ENCODE data around the gene CENPX. TPM values are rescaled to one million over a fixed set of nuclear protein-coding genes. Genes with fewer than 3 reads are reported as not detected.

CENPX gene
- total RNA-seq, 1 experiment from 2014 or later = 106 TPM

DNA sequence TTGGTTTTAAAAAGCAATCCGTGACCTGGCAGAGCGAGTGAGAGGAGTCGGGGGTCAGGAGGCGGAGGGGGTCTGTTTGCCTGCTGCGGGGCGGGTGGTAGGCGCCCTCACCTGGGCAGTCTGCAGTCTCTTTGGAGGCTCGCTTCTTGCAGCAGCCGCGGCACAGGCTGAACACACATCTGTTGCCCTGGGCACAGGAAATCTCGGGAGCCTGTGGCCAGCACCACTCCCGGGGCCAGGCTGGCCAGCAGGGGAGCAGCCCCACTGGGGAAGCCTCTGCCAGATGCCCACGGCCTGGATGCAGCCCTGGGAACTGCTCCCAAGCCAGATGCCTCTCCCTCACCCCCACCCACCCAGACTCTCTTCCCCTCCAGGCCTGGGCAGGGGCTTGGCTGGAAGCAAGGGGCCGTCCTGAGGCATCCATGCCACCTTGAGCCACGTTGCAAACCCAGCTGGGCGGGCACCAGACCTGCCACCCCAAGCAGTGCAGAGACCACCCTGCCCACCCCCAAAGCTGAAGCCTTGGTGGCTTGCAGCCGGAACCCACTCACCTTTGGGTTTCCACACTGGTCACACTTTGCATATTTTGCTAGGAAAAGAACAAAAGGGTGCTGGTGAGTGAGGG is 35.7 kb upstream of the CENPX start:
- Histone ChIP-seq H3K27me3 (no peaks in the 10 kb centered on the region), H3K4me3 (no peak overlapping the region), H3K9me3 (no peaks in the 10 kb centered on the region), H3K36me3 (peaks cover 92% of the 10 kb centered on the region)
- DNase-seq = no peak

DNA sequence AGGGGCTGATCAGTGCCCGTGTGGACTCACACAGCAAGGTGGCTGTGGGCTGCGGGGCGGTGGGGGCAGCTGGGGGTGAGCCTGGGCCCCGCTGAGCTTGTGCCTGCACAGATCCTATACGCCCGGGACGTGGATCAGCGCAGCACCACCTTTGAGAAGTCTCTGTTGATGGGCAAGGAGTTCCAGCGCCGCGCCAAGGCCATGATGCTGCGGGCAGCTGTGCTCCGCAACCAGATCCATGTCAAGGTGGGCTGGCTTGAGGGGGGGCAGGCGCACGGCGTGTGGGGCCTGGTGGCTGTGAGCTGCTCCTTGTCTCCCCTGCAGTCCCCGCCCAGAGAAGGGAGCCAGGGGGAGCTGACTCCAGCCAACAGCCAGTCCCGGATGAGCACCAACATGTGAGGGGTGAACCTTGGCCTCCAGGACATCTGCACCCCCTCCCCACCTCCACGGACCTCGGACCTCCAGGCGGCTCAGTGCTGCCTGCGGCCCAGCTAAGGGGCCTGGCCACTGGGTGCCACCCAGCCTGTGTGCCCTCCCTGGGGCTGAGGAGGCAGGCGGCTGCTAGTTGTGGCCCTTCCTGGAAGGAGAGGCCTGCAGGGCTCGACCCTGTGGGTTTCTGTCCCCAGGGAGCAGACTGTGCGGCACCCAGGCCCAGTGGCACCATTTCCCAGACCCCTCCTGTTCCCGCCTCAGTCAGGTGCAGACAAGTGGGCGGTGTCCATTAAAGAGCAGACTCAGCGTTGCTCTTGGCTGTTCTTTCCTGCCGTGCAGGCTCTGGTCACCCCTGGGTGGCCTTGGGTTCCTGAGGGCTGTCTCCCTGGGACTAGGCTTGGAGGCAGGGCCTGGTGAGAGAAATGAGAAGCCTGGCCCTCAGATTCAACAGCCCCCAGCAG is 34.3 kb upstream of the CENPX start:
- no peak for DNase-seq
- Histone ChIP-seq H3K4me3 (no peak overlapping the region), H3K36me3 (peaks cover 81% of the 10 kb centered on the region), H3K27me3 (no peaks in the 10 kb centered on the region), H3K9me3 (no peaks in the 10 kb centered on the region)

DNA sequence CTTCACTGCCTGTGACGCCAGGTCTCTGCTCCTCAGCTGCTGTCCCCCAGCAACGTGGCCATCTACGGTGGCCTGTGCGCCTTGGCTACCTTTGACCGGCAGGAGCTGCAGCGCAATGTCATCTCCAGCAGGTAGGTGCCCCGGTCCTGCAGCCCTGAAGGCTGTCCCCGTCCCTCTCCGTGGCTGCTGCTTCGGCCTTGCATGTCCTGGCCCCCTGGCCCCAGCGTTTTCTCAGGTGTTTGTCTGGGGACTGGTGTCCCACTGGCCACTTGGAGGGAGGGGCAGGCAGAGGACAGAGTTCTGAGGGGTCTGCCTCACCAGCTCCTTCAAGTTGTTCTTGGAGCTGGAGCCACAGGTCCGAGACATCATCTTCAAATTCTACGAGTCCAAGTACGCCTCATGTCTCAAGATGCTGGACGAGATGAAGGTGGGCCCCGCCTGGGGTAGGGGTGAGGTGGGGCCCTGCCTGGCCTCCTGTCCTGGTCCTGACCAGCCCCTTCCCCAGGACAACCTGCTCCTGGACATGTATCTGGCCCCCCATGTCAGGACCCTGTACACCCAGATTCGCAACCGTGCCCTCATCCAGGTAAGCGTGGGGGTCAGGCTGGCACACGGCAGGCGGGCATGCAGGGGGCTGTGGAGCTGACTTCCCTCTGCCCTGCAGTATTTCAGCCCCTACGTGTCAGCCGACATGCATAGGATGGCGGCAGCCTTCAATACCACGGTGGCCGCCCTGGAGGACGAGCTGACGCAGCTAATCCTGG is 33.5 kb upstream of the CENPX start:
- no peak overlapping the region for H3K4me3 ChIP-seq
- no peaks in the 10 kb centered on the region for H3K9me3 ChIP-seq
- peaks cover 76% of the 10 kb centered on the region for H3K36me3 ChIP-seq
- DNase-seq = no peak
- no peaks in the 10 kb centered on the region for H3K27me3 ChIP-seq

DNA sequence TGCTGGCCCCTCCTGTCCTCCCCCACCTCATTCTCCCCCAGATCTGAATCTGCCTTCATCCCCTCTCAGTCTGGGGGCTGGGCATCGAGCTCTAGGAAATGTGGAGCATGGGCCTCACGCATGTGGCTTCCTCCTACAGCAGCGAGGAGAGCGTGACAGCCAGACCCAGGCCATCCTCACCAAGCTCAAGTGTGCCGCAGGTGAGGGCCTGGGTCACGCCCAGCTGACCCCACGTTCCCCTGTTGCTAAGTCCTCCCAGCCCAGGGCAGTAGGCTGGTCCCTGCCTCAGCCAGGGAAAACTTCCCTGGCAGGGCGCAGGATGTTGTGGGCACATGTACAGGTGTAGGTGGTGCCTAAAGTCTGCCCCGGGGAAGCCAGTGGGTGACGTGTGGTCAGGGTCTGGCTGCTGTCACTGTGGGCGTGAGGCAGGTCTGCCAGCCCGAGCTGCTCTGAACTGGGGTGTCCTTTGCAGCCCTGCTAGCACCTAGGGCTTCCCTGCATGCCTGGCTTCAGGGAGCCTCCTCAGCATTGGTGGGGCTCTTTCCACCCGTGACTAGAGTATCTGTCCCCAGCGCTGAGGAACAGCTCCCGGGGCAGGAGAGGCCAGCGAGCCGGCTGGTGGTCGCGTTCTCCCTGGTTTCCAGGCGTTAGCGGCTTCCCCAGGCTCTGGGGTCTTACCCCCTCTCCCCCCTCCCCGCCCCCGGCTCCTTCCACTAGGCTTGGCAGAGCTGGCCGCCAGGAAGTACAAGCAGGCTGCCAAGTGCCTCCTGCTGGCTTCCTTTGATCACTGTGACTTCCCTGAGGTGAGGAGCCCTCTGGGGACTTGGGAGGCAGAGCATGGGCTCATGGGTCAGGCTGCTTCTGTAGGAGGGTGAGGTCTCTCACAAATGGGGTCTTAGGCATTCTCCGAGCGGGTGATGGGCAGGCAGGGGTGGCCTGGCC is 32.6 kb upstream of the CENPX start:
- Histone ChIP-seq H3K9me3 (no peaks in the 10 kb centered on the region), H3K36me3 (peaks cover 71% of the 10 kb centered on the region), H3K27me3 (no peaks in the 10 kb centered on the region), H3K4me3 (no peak overlapping the region)
- DNase-seq = no peak

DNA sequence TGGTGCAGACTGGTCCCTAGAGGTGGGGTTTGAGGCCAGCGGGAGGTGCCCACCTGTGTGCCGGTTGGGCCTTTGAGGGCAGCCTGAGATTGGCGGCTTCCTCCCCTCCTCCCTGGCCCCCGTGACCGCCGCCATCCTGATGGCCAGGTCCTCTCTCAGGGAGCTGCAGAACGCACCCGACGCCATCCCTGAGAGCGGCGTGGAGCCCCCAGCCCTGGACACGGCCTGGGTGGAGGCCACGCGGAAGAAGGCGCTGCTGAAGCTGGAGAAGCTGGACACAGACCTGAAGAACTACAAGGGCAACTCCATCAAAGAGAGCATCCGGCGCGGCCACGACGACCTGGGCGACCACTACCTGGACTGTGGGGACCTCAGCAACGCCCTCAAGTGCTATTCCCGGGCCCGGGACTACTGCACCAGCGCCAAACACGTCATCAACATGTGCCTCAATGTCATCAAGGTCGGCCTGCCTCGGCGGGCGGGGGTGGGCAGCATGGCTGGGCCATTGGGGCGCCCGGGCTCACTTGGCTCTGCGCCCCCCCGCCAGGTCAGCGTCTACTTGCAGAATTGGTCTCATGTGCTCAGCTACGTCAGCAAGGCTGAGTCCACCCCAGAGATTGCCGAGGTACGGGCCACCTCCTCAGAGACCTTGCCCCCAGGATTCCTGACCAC is 31.8 kb upstream of the CENPX start:
- Histone ChIP-seq H3K27me3 (no peaks in the 10 kb centered on the region), H3K9me3 (no peaks in the 10 kb centered on the region), H3K36me3 (peaks cover 71% of the 10 kb centered on the region), H3K4me3 (no peak overlapping the region)
- DNase-seq = no peak

DNA sequence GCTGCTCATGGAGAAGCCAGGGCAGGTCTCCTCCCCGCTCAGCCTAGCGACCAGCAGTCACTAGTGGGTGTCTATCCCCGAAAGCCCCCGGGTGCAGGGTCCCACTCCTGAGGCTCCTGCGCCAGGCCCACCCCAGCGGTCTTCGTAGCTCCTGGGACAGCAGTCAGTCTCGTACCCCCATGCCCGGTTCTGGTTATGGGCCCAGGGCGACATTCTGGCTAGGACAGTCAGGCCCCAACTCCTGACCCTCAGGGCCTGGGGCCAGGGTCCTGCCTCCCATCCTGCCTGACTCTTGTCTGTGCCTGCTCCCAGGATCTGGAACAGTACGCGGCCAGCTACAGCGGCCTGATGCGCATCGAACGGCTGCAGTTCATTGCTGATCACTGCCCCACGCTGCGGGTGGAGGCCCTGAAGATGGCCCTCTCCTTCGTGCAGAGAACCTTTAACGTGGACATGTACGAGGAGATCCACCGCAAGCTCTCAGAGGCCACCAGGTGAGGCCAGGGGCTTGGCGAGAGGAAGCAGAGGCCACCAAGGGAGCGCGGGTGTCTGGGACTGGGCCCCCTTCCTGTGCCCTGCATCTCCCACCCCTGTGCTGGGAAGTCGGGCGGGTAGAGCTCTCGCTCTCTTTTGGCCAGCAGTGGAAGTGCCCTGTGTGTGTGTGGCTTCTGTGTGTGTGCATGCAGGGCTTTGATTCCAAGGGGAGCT is 31.0 kb upstream of the CENPX start:
- no peaks in the 10 kb centered on the region for H3K27me3 ChIP-seq
- no peak for DNase-seq
- no peak overlapping the region; the same call in 1 of the 2 replicates for H3K4me3 ChIP-seq
- H3K9me3 ChIP-seq = no peaks in the 10 kb centered on the region
- peaks cover 64% of the 10 kb centered on the region for H3K36me3 ChIP-seq

DNA sequence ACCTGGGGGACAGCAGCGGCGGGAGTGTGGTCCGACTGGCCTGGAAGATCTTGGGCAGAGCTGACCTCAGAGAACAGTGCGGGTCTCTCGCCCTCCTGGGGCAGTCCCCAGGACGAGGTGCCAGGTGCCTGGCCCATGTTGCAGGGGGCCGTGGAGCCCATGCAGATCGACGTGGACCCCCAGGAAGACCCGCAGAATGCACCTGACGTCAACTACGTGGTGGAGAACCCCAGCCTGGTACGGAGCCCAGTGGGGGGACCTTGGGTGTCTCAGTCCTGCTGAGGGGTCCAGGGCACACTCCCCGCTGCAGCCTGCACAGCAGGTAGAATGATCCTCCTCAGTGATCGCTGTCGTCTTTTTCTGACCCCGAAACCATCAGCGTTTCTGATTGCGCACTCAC is 30.5 kb upstream of the CENPX start:
- Histone ChIP-seq H3K9me3 (no peaks in the 10 kb centered on the region), H3K27me3 (no peaks in the 10 kb centered on the region), H3K36me3 (peaks cover 62% of the 10 kb centered on the region), H3K4me3 (peak overlapping the region; percentile 69)
- DNase-seq = no peak

DNA sequence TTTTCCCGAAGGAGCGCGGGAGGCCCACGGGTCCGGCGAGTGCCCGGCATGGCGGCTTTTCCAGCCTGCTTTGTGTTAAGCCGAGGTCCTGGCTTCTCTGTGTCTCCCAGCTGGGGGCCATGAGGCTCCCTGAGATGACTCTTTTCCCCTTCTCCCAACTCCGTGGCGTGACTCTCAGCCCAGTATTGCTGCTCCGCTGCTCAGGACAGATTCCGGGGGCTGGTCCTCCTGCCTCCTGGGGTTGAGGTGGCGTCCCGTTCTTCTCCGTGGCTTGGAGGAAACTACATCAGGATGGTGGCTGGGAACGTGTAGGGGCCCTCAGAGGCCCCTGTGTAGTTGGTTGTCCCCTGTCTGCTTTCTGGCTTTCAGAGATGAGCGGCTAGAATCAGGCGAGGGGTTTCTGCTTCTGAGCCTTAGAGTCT is 30.0 kb upstream of the CENPX start:
- H3K27me3 ChIP-seq = no peaks in the 10 kb centered on the region
- H3K9me3 ChIP-seq = no peaks in the 10 kb centered on the region
- H3K4me3 ChIP-seq = peak overlapping the region; percentile 69
- peaks cover 59% of the 10 kb centered on the region for H3K36me3 ChIP-seq
- DNase-seq = no peak

DNA sequence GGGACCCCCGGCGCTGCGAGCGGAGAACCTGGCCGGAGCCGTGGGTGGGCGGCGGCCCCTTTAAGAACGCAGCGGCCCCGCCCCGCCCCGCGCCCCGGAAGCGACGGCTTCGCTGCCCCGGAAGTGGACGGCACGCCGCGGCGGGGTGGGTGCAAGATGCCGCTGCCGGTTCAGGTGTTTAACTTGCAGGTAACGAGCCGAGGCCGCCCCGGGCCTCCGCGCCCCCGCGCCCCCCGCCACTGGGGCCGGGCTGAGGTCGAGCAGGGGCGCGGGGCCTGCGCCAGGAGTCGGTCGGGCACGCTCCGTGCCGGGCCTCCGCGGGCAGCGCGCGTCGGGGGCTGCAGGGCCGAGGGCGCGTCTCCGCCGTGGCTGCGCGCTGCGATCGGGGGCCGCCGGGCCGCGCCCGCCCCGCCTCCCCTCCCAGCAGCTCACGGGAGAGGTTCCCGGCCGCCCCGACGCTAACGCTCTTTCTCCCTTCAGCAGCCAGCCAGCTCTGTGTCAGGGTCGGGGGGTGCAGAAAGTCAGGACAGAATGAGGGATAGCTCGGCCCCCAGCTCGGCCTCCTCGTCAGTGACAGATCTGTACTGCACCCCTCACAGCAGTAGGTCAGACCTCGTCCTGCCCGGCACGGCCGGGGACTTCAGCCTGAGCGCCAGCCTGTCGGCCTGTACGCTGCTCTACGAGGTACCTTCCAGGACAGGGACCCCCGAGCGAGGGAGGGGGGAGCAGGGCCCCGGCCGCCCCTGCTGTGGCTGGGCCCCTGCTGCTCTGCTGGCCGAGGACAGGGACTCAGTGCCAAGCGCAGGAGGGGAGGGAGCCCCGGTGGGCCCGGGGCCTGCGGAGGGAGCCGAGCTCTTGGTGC is 29.3 kb upstream of the CENPX start, which contains the start of the genes GPS1 and RFNG:
TSS of gene GPS1 (plus strand) at position 123 of the 862 bp plus-strand sequence. CDS start at position 157, 34 bp downstream.
TSS of gene RFNG (minus strand) at position 36 of the 862 bp plus-strand sequence. CDS start 45 bp downstream, outside the sequence.
- H3K27me3 ChIP-seq = no peaks in the 10 kb centered on the region
- no peaks in the 10 kb centered on the region for H3K9me3 ChIP-seq
- peak within 1 kb of the TSS; percentile 69 for H3K4me3 ChIP-seq
- peaks cover 55% of the 10 kb centered on the region for H3K36me3 ChIP-seq
- peak; percentile 75 for DNase-seq

DNA sequence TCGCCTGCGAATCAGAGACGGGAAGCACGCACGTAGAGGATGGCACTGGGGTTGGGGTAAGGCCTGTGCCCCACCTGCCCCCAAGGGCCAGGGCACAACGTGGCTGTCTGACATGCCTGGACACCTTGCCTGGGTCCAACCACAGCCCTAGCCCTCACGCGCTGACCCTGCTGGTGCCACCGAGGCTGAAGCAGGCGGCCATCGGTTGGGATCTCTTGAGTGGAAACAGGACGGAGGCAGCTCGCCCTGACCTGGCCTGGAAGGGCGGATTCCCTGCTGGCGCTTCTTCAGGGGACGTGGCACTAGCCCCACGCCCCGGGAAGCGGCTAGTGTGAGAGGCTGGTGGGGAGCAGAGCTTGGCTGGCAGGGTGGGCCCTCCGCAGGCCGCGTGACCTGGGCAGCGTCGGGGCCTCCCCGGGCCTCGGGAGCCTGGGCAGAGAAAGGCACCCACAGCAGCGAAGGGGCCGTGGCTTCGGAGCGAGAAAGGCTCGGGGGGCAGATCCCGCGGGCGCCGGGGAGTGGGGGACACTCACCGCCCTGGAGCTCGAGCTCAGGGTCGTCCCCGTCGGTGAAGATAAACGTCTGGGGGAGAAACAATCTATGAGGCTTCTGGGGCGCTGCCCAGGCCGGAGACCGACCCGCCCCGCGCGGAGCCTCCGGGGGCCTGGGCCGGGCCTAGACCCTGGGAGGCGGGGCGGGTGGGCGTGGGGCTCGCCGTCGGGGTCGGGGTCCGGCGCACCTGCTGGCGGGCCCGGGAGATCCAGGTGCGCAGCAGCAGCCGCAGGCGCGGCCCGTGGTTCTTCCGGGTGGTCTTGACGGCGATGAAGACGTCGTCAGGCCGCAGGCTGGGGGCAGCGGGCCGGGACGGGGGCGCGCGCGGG is 28.3 kb upstream of the CENPX start:
- Histone ChIP-seq H3K36me3 (peaks cover 45% of the 10 kb centered on the region), H3K27me3 (no peaks in the 10 kb centered on the region)
- no peak for DNase-seq

DNA sequence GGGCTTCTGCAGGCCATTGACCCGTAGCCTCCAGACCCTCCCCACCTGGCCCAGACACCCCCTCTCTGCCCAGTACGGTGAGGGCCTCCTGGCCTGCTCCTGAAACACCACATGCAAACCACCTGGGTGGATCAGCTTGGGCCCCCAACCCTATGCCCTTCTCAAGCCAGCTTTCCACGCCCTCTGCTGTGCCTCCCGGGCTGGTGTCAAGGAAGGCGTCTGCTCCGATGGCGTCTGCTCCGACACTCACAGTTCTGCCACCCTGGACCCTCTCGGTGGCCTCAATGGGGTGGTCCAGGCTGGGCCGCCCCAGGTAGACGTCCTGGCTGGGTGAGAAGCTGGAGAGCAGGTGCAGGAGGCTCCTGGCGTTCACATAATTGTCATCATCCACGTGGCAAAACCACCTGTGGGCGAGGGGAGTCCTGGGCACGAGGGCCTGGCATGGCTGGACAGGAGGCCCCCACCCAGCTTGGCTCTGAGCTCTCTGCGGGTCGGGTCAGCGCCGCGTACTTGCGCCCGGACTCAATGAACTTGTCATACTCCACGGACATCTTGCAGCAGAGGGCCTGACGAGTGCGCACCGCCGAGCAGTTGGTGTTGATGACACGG is 27.6 kb upstream of the CENPX start:
- H3K36me3 ChIP-seq = peaks cover 39% of the 10 kb centered on the region
- DNase-seq = no peak

More for the DNA sequence above, 28.3 kb upstream of the CENPX start:
- no peaks in the 10 kb centered on the region for H3K9me3 ChIP-seq
- peak overlapping the region; percentile 69 for H3K4me3 ChIP-seq

DNA sequence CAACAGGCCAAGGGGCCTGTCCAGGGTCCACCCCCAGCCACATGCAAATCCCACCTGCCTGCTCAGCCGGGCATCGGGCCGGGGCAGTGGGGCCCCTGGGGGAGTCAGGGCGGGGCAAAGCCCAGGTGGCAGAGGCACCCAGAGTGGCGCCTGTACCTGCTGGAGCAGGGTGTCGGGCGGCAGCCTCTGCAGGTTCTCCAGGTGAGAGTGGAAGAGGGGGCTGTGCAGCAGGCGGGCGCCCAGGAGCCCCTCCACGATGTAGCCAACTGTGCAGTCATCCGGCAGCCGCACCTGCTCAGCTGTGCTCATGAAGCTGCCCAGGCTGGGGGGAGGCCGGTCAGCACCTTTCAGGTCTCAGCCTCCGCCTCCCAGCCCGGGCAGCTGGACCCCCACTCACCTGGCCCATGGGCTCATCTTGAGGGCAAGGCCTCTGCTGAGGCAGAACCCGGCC is 26.9 kb upstream of the CENPX start:
- H3K36me3 ChIP-seq = peaks cover 32% of the 10 kb centered on the region
- no peak overlapping the region for H3K4me3 ChIP-seq
- H3K27me3 ChIP-seq = no peaks in the 10 kb centered on the region
- no peaks in the 10 kb centered on the region for H3K9me3 ChIP-seq
- no peak for DNase-seq

More for the DNA sequence above, 27.6 kb upstream of the CENPX start:
- no peaks in the 10 kb centered on the region for H3K27me3 ChIP-seq
- H3K9me3 ChIP-seq = no peaks in the 10 kb centered on the region
- H3K4me3 ChIP-seq = peak overlapping the region; percentile 69

DNA sequence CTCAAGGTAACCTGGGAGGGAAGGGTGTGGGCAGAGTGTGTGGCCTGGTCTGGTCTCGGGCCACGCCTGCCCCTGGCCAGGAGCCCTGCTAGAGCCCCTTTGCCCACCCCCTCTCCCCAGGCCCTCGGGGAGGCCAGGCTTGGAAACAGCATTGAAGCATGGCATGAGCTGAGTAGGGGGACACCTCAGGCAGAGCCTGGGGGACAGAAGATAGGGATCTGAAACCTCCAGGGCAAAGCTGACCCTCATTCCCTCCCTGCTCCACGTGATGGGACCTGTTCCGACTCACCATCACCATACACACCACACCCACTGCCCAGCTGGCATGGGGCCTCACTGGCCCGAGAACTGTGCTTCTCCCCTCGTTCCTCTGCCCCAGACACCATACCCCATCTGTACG is 26.4 kb upstream of the CENPX start:
- H3K27me3 ChIP-seq = no peaks in the 10 kb centered on the region
- H3K36me3 ChIP-seq = peaks cover 28% of the 10 kb centered on the region
- no peak overlapping the region for H3K4me3 ChIP-seq
- H3K9me3 ChIP-seq = no peaks in the 10 kb centered on the region
- no peak for DNase-seq
